K562 (cell line): ENCODE data around the gene TECPR1. TPM values are rescaled to one million over a fixed set of nuclear protein-coding genes. Genes with fewer than 3 reads are reported as not detected.

Experiments
- CBX1 ChIP-seq: sonication (generic); IDR thresholded peaks from 2 replicates; pipeline ENCODE4 v1.6.1; 2016; ENCODE audit warnings: antibody characterized with exemption, low read depth, mild to moderate bottlenecking
- ELF1 ChIP-seq: fragments of 200-800 bp; sonication (Bioruptor generic); IDR thresholded peaks from 2 replicates; pipeline ENCODE4 v1.6.1; 2016; ENCODE audit warnings: missing genetic modification characterization, missing compliant biosample characterization
- MEIS2 ChIP-seq: fragments of 450-650 bp; IDR thresholded peaks from 2 replicates; pipeline ENCODE4 v1.6.1; 2014; ENCODE audit warnings: mild to moderate bottlenecking; ENCODE audit not compliant: partially characterized antibody
- MLLT1 ChIP-seq, 2 experiments: fragments of 450-650 bp; IDR thresholded peaks; 2 replicates each; pipeline ENCODE4 v1.6.1; 2016
- NFE2L1 ChIP-seq: fragments of 450-650 bp; IDR thresholded peaks from 2 replicates; pipeline ENCODE4 v1.6.1; 2016; ENCODE audit warnings: missing genetic modification characterization, low read depth, mild to moderate bottlenecking, missing compliant biosample characterization, moderate library complexity, borderline replicate concordance
- PHF21A ChIP-seq: fragments of 450-650 bp; IDR thresholded peaks from 2 replicates; pipeline ENCODE4 v1.6.1; 2017; ENCODE audit warnings: low read depth, borderline replicate concordance
- SMARCB1 ChIP-seq: IDR thresholded peaks from 2 replicates; pipeline ENCODE4 v1.6.1; 2011; ENCODE audit warnings: improper control_type of control experiment, low read depth; ENCODE audit not compliant: insufficient read length
- SNRNP70 ChIP-seq: fragments of 200-400 bp; formaldehyde crosslinking; optimal IDR thresholded peaks from 2 replicates; pipeline ENCODE3; 2017; ENCODE audit warnings: low read depth, low read length
- polyA plus RNA-seq, 8 experiments: library from polyadenylated mRNA; depleted of rRNA in 4 of 8; stranded (reverse) in 5 of 8; unstranded in 3 of 8; fragments of >200 nt; fragmentation: Nextera tagmentation in 2 of 8; fragmentation: Illumina TruSeq in 1 of 8; extraction: Ambion mirVana in 2 of 8; extraction: Trizol in 1 of 8; gene quantifications; 2 replicates each; pipeline versions ENCODE4 v1.2.1 to v1.2.3, GENCODE V29; 2011 to 2014; ENCODE audit warnings: inconsistent platforms in 1 of 8, missing spikeins in 1 of 8
- total RNA-seq, 7 experiments: library from RNA; depleted of rRNA in 6 of 7; stranded (reverse); fragments of >200 nt in 6 of 7; fragmentation: Illumina TruSeq in 2 of 7; extraction: Trizol in 2 of 7; gene quantifications; 2 replicates each; pipeline versions ENCODE4 v1.2.1 to v1.2.3, GENCODE V29; 2011 to 2021; ENCODE audit warnings: low replicate concordance in 1 of 7
- TF ChIP-seq, protein P1 (sequence below): fragments of 450-650 bp; IDR thresholded peaks from 2 replicates; pipeline ENCODE4 v1.6.1; 2016; ENCODE audit warnings: low read depth
- TF ChIP-seq, protein P2 (sequence below): IDR thresholded peaks from 3 replicates; pipeline ENCODE4 v1.6.1; 2011; ENCODE audit warnings: borderline replicate concordance, mild to moderate bottlenecking; ENCODE audit not compliant: insufficient read length, insufficient read depth

TECPR1 gene
- total and polyA plus RNA-seq, 9 of the 15 experiments (the other 6 are each of a cell fraction or from before 2014, with no cell fraction given), result 0.17 to 15.0 (median 2.2) TPM

GRCh38 chr7:98232263-98232585 lies 19.8 kb downstream of the TECPR1 start (continued):
- TF ChIP-seq, protein P1, sequence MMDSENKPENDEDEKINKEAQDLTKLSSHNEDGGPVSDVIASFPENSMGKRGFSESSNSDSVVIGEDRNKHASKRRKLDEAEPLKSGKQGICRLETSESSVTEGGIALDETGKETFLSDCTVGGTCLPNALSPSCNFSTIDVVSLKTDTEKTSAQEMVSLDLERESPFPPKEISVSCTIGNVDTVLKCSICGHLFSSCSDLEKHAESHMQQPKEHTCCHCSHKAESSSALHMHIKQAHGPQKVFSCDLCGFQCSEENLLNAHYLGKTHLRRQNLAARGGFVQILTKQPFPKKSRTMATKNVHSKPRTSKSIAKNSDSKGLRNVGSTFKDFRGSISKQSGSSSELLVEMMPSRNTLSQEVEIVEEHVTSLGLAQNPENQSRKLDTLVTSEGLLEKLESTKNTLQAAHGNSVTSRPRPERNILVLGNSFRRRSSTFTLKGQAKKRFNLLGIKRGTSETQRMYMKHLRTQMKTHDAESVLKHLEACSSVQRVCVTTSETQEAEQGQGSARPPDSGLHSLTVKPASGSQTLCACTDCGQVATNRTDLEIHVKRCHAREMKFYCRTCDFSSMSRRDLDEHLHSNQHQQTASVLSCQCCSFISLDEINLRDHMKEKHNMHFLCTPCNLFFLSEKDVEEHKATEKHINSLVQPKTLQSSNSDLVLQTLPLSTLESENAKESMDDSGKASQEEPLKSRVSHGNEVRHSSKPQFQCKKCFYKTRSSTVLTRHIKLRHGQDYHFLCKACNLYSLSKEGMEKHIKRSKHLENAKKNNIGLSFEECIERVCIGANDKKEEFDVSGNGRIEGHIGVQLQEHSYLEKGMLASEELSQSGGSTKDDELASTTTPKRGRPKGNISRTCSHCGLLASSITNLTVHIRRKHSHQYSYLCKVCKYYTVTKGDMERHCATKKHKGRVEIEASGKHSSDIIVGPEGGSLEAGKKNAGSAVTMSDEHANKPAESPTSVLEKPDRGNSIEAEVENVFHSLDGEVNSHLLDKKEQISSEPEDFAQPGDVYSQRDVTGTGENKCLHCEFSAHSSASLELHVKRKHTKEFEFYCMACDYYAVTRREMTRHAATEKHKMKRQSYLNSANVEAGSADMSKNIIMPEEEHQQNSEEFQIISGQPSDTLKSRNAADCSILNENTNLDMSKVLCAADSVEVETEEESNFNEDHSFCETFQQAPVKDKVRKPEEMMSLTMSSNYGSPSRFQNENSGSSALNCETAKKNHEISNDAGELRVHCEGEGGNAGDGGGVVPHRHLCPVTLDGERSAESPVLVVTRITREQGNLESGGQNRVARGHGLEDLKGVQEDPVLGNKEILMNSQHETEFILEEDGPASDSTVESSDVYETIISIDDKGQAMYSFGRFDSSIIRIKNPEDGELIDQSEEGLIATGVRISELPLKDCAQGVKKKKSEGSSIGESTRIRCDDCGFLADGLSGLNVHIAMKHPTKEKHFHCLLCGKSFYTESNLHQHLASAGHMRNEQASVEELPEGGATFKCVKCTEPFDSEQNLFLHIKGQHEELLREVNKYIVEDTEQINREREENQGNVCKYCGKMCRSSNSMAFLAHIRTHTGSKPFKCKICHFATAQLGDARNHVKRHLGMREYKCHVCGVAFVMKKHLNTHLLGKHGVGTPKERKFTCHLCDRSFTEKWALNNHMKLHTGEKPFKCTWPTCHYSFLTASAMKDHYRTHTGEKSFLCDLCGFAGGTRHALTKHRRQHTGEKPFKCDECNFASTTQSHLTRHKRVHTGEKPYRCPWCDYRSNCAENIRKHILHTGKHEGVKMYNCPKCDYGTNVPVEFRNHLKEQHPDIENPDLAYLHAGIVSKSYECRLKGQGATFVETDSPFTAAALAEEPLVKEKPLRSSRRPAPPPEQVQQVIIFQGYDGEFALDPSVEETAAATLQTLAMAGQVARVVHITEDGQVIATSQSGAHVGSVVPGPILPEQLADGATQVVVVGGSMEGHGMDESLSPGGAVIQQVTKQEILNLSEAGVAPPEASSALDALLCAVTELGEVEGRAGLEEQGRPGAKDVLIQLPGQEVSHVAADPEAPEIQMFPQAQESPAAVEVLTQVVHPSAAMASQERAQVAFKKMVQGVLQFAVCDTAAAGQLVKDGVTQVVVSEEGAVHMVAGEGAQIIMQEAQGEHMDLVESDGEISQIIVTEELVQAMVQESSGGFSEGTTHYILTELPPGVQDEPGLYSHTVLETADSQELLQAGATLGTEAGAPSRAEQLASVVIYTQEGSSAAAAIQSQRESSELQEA, result no peak
- no peak for TF ChIP-seq MEIS2
- TF ChIP-seq SNRNP70, result no peak
- TF ChIP-seq SMARCB1, result no peak
- no peak for TF ChIP-seq PHF21A
- TF ChIP-seq CBX1, result no peak
- no peak for TF ChIP-seq MLLT1 (IDR thresholded peaks at IDR 0.05)
- TF ChIP-seq NFE2L1, result no peak
- no peak for TF ChIP-seq ELF1 (tag)
- TF ChIP-seq, protein P2, sequence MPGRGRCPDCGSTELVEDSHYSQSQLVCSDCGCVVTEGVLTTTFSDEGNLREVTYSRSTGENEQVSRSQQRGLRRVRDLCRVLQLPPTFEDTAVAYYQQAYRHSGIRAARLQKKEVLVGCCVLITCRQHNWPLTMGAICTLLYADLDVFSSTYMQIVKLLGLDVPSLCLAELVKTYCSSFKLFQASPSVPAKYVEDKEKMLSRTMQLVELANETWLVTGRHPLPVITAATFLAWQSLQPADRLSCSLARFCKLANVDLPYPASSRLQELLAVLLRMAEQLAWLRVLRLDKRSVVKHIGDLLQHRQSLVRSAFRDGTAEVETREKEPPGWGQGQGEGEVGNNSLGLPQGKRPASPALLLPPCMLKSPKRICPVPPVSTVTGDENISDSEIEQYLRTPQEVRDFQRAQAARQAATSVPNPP, result no peak
